ENCODE data around the gene STXBP5L. TPM values are rescaled to one million over a fixed set of nuclear protein-coding genes. Genes with fewer than 3 reads are reported as not detected.

STXBP5L gene
- total and polyA plus RNA-seq, 2 of the 4 experiments (the other 2 are of a cell fraction) = not detected

DNA sequence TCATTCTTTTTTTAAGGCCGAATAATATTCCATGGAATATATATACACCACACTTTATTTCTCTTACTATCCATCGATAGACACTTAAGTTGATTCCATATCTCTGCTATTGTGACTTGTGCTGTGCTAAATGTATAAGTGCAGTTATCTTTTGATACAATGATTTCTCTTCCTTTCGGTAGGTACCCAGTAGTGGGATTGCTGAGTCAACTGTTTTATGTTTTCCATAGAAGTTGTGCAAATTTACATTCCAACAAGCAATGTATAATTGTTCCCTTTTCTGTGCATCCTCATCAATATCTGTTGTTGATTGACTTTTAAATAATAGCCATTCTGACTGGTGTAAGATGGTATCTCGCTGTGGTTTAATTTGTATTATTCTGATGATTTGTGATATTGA lies 81.0 kb downstream of the STXBP5L start:
- H2BK15ac ChIP-seq (ENCODE audit: low read depth, low read length) = no peak overlapping the region
- H4K20me1 ChIP-seq (ENCODE audit: insufficient read depth, low read length) = no peaks in the 10 kb centered on the region
- no peaks in the 10 kb centered on the region for H3K36me3 ChIP-seq (ENCODE audit: control insufficient read depth, insufficient read depth, low read length)
- POLR2A ChIA-PET (ENCODE audit: unreplicated experiment) = no interaction called here
- H3K23ac ChIP-seq (ENCODE audit: low read depth, low read length) = no peak overlapping the region
- no peak overlapping the region for H4K91ac ChIP-seq (ENCODE audit: insufficient read depth, low read depth, low read length)
- no peak overlapping the region for H2AK9ac ChIP-seq (replicated peaks; ENCODE audit: low read depth, low read length, poor library complexity)
- no peak overlapping the region for H2BK5ac ChIP-seq (ENCODE audit: low read depth, low read length, poor library complexity, severe bottlenecking)
- no peak overlapping the region for H4K5ac ChIP-seq (ENCODE audit: low read depth, low read length)
- no peak overlapping the region for H3K14ac ChIP-seq (replicated peaks; ENCODE audit: low read depth, low read length)
- no peaks in the 10 kb centered on the region for H3K27me3 ChIP-seq (ENCODE audit: control insufficient read depth, insufficient read depth, low read length)
- H3K18ac ChIP-seq (ENCODE audit: low read depth, low read length) = no peak overlapping the region
- no peak overlapping the region for H3K9ac ChIP-seq (ENCODE audit: low read depth, low read length)
- no peak overlapping the region for H3K4me2 ChIP-seq (ENCODE audit: low read depth, low read length)
- H3K4me1 ChIP-seq (ENCODE audit: control insufficient read depth, insufficient read depth, low read length) = no peaks in the 10 kb centered on the region
- no peak for ATAC-seq (ENCODE audit: low read depth)
- TF ChIP-seq RFX5 (IDR thresholded peaks at IDR 0.05; ENCODE audit: low read depth, low read length) (no peak), MAFK (IDR thresholded peaks at IDR 0.05; ENCODE audit: low read depth, low read length) (peak; percentile 70)
- no peak overlapping the region for H4K8ac ChIP-seq (ENCODE audit: low read depth in 2 of 2, low read length in 2 of 2)
- in situ Hi-C loops (cut with MboI; ENCODE audit: low sequenced_read_pairs) = no loop called here
- WGBS, 2 experiments (ENCODE audit: extremely low coverage in 2 of 2, insufficient read length in 1 of 2) = no CpG with 5 or more reads among the region's 4 CpGs
- no peak overlapping the region for H3K4me3 ChIP-seq (ENCODE audit: insufficient read depth, low read depth, low read length)
- H2BK20ac ChIP-seq (ENCODE audit: low read depth, low read length) = no peak overlapping the region
- H3K4ac ChIP-seq (ENCODE audit: low read depth, low read length) = no peak overlapping the region
- H3K56ac ChIP-seq (ENCODE audit: extremely low read depth, insufficient read depth, low read length) = no peak overlapping the region
- CTCF ChIA-PET = no interaction called here
- no peak overlapping the region for H2AFZ ChIP-seq (replicated peaks; ENCODE audit: low read length, poor library complexity)
- dilution Hi-C loops (cut with HindIII; ENCODE audit: low sequenced_read_pairs, unreplicated experiment) = no loop called here
- H3K9me1 ChIP-seq (ENCODE audit: insufficient read depth, low read length) = no peaks in the 10 kb centered on the region
- no TSS peak for BruUV-seq (replicated peaks)
- H3K27ac ChIP-seq (ENCODE audit: insufficient read depth, low read length) = no peak overlapping the region
- H3K79me1 ChIP-seq (ENCODE audit: low read depth in 1 of 2, low read length in 2 of 2) = no peaks in the 10 kb centered on the region
- no peak overlapping the region for H2BK120ac ChIP-seq (ENCODE audit: low read depth, low read length)
- intact Hi-C loops (cut with micrococcal nuclease) = no loop called here
- DNase-seq = no peak
- no peak overlapping the region for H2AK5ac ChIP-seq (ENCODE audit: low read depth, low read length)
- no peaks in the 10 kb centered on the region; the same call in 1 of the 2 replicates for H3K9me3 ChIP-seq (ENCODE audit: control insufficient read depth, insufficient read depth, low read length)
